ENCODE data around the gene SNW1.
"Not testable (repeated sequence)": the region's sequence is repeated elsewhere in the genome, so short reads cannot be mapped to it uniquely, and the experiment has no call there.

SNW1 gene

DNA sequence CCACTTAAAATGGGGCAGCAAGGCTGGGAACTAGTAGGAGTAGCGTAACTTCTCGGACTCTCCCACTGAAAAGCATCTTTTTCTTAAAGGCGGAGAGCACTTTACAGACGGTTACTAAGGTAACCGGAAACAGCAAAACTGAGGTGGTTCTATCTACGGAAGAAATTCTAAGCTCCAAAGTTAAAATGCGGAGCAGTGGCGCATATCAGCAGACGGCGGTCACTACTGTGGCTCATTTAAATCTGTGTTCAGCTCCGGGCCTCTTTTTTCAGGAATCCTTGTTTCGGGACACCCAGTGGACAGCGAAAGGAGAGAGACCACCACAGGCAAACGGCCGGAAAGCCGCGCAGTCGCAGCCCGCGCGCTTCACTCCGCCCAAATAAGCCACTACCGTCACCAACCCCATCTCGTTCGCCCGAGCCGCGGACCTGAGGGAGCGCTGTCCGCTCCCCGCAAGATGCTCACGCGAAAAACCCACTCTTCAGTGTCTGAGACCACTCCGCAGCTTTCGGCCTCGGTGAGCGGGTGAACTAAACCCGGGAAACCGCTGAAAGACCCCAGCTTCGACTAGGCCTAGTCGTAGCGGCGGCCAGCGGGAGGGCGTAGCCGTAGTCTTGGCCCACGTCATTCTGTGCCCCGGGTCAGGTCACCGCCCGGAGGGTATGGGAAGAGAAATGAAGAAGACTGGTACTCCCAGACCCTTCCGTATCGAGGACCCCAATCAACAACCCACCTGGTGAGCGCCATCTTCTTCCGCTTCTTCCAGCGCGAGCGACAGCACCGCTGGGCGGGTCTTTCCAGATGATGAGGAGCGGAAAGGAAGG lies at the start of gene SNW1:
Gene SNW1, minus strand, starts transcription at position 776 of the 824 bp plus-strand sequence. Its CDS starts 29 bp downstream, at position 747.
- H3K27me3 ChIP-seq (ENCODE audit: control insufficient read depth, insufficient read depth, low read length) = no peaks in the 10 kb centered on the region
- H3K36me3 ChIP-seq (ENCODE audit: control insufficient read depth, insufficient read depth, low read length) = no peaks in the 10 kb centered on the region
- peak within 1 kb of the TSS; percentile 98 for H3K9ac ChIP-seq (ENCODE audit: low read length)
- peaks cover 9% of the 10 kb centered on the region for H3K4me1 ChIP-seq (ENCODE audit: control insufficient read depth, insufficient read depth, low read length)
- H3K4me3 ChIP-seq (ENCODE audit: low read length) = peak within 1 kb of the TSS; percentile 98
- H3K27ac ChIP-seq (ENCODE audit: low read depth, low read length) = peak within 1 kb of the TSS; percentile 95

- Histone ChIP-seq H3K4me1 (ENCODE audit: control insufficient read depth, insufficient read depth, low read length) (no peaks in the 10 kb centered on the region), H3K9ac (ENCODE audit: low read length) (no peak overlapping the region), H3K27me3 (ENCODE audit: control insufficient read depth, insufficient read depth, low read length) (no peaks in the 10 kb centered on the region), H3K4me3 (ENCODE audit: low read length) (no peak overlapping the region), H3K36me3 (ENCODE audit: control insufficient read depth, insufficient read depth, low read length) (no peaks in the 10 kb centered on the region), H3K27ac (ENCODE audit: low read depth, low read length) (no peak overlapping the region)
These were observed 48.1 kb upstream of the SNW1 start for GRCh38 chr14:77809011-77809410.

GRCh38 chr14:77808250-77808649 lies 47.3 kb upstream of the SNW1 start:
- no peak overlapping the region for H3K9ac ChIP-seq (ENCODE audit: low read length)
- no peaks in the 10 kb centered on the region for H3K27me3 ChIP-seq (ENCODE audit: control insufficient read depth, insufficient read depth, low read length)
- H3K27ac ChIP-seq (ENCODE audit: low read depth, low read length) = no peak overlapping the region
- H3K4me3 ChIP-seq (ENCODE audit: low read length) = no peak overlapping the region
- no peaks in the 10 kb centered on the region for H3K36me3 ChIP-seq (ENCODE audit: control insufficient read depth, insufficient read depth, low read length)
- H3K4me1 ChIP-seq (ENCODE audit: control insufficient read depth, insufficient read depth, low read length) = no peaks in the 10 kb centered on the region

GRCh38 chr14:77805706-77806105 lies 44.8 kb upstream of the SNW1 start:
- Histone ChIP-seq H3K9ac (ENCODE audit: low read length) (no peak overlapping the region), H3K27ac (ENCODE audit: low read depth, low read length) (no peak overlapping the region), H3K4me1 (ENCODE audit: control insufficient read depth, insufficient read depth, low read length) (no peaks in the 10 kb centered on the region), H3K4me3 (ENCODE audit: low read length) (no peak overlapping the region), H3K36me3 (ENCODE audit: control insufficient read depth, insufficient read depth, low read length) (no peaks in the 10 kb centered on the region), H3K27me3 (ENCODE audit: control insufficient read depth, insufficient read depth, low read length) (no peaks in the 10 kb centered on the region)

GRCh38 chr14:77804592-77804991 lies 43.6 kb upstream of the SNW1 start:
- Histone ChIP-seq H3K27me3 (ENCODE audit: control insufficient read depth, insufficient read depth, low read length) (no peaks in the 10 kb centered on the region), H3K4me3 (ENCODE audit: low read length) (no peak overlapping the region), H3K36me3 (ENCODE audit: control insufficient read depth, insufficient read depth, low read length) (no peaks in the 10 kb centered on the region), H3K4me1 (ENCODE audit: control insufficient read depth, insufficient read depth, low read length) (no peaks in the 10 kb centered on the region), H3K27ac (ENCODE audit: low read depth, low read length) (no peak overlapping the region), H3K9ac (ENCODE audit: low read length) (no peak overlapping the region)

GRCh38 chr14:77800814-77801213 lies 39.9 kb upstream of the SNW1 start:
- Histone ChIP-seq H3K27me3 (ENCODE audit: control insufficient read depth, insufficient read depth, low read length) (no peaks in the 10 kb centered on the region), H3K27ac (ENCODE audit: low read depth, low read length) (peak overlapping the region; percentile 74), H3K36me3 (ENCODE audit: control insufficient read depth, insufficient read depth, low read length) (no peaks in the 10 kb centered on the region), H3K4me3 (ENCODE audit: low read length) (peak overlapping the region; percentile 91), H3K4me1 (ENCODE audit: control insufficient read depth, insufficient read depth, low read length) (no peaks in the 10 kb centered on the region), H3K9ac (ENCODE audit: low read length) (no peak overlapping the region)

DNA sequence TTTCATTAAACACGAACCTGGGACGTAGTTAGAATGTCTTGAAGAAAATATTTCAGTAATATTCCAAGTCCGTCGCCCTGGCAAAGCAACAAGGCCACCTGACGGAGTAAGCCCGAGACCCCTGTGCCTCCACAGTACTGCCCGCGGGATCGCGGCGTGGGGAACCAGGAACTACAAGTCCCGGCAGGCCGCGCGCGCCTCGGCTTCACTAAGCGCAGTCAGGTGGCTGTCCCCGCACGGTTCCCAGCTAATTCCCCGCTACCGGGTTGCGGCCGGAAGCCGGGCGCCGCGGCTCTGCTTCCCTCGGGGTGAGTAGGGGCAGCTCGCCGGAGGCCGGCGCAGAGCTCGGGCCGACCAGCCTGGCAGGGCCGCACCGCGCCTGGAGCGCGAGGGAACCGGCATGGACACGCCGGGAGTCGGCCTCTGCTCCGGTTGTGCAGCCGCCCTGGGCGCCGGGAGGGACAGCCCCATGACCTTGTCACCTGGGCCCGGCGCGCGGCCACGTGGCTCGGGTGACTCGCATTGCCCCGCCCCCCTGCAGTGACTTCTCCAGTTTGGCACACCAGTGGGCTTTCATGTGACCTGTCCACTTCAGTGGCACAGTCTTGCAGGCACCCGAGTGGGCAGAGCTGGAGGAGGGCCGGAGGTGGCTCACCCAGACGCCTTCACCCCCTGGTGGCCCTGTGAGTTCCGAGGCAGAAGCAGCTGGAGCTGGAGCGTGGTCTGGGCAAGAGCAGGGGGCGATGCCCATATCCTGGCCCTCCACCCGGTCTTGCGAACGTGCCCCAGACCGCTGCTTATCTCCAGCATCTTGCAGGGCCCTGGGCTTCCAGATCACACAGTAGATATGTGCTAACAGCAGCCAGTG lies 39.1 kb upstream of the SNW1 start, which contains the start of gene ADCK1:
Gene ADCK1, plus strand, starts transcription at position 247 of the 868 bp plus-strand sequence. CDS start 18,870 bp downstream, outside the sequence.
- Histone ChIP-seq H3K4me1 (ENCODE audit: control insufficient read depth, insufficient read depth, low read length) (no peaks in the 10 kb centered on the region), H3K27me3 (ENCODE audit: control insufficient read depth, insufficient read depth, low read length) (no peaks in the 10 kb centered on the region), H3K4me3 (ENCODE audit: low read length) (peak within 1 kb of the TSS; percentile 91), H3K9ac (ENCODE audit: low read length) (peak within 1 kb of the TSS; percentile 59), H3K36me3 (ENCODE audit: control insufficient read depth, insufficient read depth, low read length) (no peaks in the 10 kb centered on the region), H3K27ac (ENCODE audit: low read depth, low read length) (peak within 1 kb of the TSS; percentile 74)

DNA sequence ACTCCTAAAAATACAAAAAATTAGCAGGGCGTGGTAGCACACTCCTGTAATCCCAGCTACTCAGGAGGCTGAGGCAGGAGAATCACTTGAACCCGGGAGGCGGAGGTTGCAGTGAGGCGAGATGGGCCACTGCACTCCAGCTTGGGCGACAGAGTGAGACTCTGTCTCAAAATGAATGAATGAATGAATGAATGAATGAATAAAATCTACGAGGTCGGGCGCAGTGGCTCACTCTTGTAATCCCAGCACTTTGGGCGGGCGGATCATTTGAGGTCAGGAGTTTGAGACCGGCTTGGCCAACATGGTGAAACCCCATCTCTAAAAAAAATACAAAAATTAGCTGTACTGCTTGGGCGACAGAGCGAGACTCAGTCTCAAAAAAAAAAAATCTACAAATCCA lies 38.5 kb upstream of the SNW1 start:
- not testable (repeated sequence) for H3K36me3 ChIP-seq (ENCODE audit: control insufficient read depth, insufficient read depth, low read length); H3K27me3 ChIP-seq (ENCODE audit: control insufficient read depth, insufficient read depth, low read length); H3K4me1 ChIP-seq (ENCODE audit: control insufficient read depth, insufficient read depth, low read length)
- Histone ChIP-seq H3K9ac (ENCODE audit: low read length) (peak overlapping the region; percentile 59), H3K4me3 (ENCODE audit: low read length) (peak overlapping the region; percentile 91), H3K27ac (ENCODE audit: low read depth, low read length) (peak overlapping the region; percentile 74)

- no peaks in the 10 kb centered on the region for H3K27me3 ChIP-seq (ENCODE audit: control insufficient read depth, insufficient read depth, low read length)
- H3K4me3 ChIP-seq (ENCODE audit: low read length) = no peak overlapping the region
- no peaks in the 10 kb centered on the region for H3K36me3 ChIP-seq (ENCODE audit: control insufficient read depth, insufficient read depth, low read length)
- H3K27ac ChIP-seq (ENCODE audit: low read depth, low read length) = no peak overlapping the region
- no peaks in the 10 kb centered on the region for H3K4me1 ChIP-seq (ENCODE audit: control insufficient read depth, insufficient read depth, low read length)
- H3K9ac ChIP-seq (ENCODE audit: low read length) = no peak overlapping the region
These were observed 33.4 kb upstream of the SNW1 start for GRCh38 chr14:77794357-77794756.

- not testable (repeated sequence) for H3K27me3 ChIP-seq (ENCODE audit: control insufficient read depth, insufficient read depth, low read length); H3K4me1 ChIP-seq (ENCODE audit: control insufficient read depth, insufficient read depth, low read length); H3K9ac ChIP-seq (ENCODE audit: low read length); H3K36me3 ChIP-seq (ENCODE audit: control insufficient read depth, insufficient read depth, low read length); H3K27ac ChIP-seq (ENCODE audit: low read depth, low read length); H3K4me3 ChIP-seq (ENCODE audit: low read length)
These were observed 32.3 kb upstream of the SNW1 start for GRCh38 chr14:77793255-77793654.

GRCh38 chr14:77791225-77791600 lies 30.3 kb upstream of the SNW1 start:
- Histone ChIP-seq H3K27me3 (ENCODE audit: control insufficient read depth, insufficient read depth, low read length) (no peaks in the 10 kb centered on the region), H3K9ac (ENCODE audit: low read length) (no peak overlapping the region), H3K4me1 (ENCODE audit: control insufficient read depth, insufficient read depth, low read length) (no peaks in the 10 kb centered on the region), H3K27ac (ENCODE audit: low read depth, low read length) (no peak overlapping the region), H3K36me3 (ENCODE audit: control insufficient read depth, insufficient read depth, low read length) (no peaks in the 10 kb centered on the region), H3K4me3 (ENCODE audit: low read length) (no peak overlapping the region)

GRCh38 chr14:77790566-77791224 lies 29.7 kb upstream of the SNW1 start:
- H3K36me3 ChIP-seq (ENCODE audit: control insufficient read depth, insufficient read depth, low read length) = no peaks in the 10 kb centered on the region
- no peaks in the 10 kb centered on the region for H3K27me3 ChIP-seq (ENCODE audit: control insufficient read depth, insufficient read depth, low read length)
- no peak overlapping the region for H3K27ac ChIP-seq (ENCODE audit: low read depth, low read length)
- no peak overlapping the region for H3K4me3 ChIP-seq (ENCODE audit: low read length)
- no peak overlapping the region for H3K9ac ChIP-seq (ENCODE audit: low read length)
- no peaks in the 10 kb centered on the region for H3K4me1 ChIP-seq (ENCODE audit: control insufficient read depth, insufficient read depth, low read length)

Data from rectal smooth muscle tissue (tissue), 1 donor.